Measurements from ENCODE around the gene RAB17. TPM values are rescaled to one million over a fixed set of nuclear protein-coding genes. Genes with fewer than 3 reads are reported as not detected.

Gene RAB17
- total RNA-seq, 1 experiment from 2014 or later, result not detected

DNA sequence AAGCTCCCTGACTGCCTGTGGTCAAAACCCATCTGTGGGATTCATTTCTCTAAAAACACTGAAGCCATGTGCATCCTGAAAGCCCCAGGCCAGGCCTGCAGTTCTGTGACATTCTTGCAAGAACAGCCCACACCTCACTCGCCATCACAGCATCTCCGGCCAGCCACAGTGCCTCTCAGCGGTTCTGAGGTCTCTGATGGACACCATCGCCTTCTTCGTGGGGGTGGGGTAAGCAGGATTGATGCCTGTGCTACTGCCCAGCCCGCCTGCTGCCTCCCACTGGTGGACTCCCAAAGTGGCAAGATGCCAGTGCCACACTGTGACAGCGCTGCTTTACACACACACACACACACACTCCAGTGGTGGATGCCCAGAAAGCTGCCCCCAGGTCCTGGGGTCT is 29.3 kb downstream of the RAB17 start:
- Histone ChIP-seq H3K9me3 (no peaks in the 10 kb centered on the region), H3K36me3 (no peaks in the 10 kb centered on the region), H3K27me3 (no peaks in the 10 kb centered on the region), H3K4me3 (no peak overlapping the region)
- DNase-seq, result no peak

DNA sequence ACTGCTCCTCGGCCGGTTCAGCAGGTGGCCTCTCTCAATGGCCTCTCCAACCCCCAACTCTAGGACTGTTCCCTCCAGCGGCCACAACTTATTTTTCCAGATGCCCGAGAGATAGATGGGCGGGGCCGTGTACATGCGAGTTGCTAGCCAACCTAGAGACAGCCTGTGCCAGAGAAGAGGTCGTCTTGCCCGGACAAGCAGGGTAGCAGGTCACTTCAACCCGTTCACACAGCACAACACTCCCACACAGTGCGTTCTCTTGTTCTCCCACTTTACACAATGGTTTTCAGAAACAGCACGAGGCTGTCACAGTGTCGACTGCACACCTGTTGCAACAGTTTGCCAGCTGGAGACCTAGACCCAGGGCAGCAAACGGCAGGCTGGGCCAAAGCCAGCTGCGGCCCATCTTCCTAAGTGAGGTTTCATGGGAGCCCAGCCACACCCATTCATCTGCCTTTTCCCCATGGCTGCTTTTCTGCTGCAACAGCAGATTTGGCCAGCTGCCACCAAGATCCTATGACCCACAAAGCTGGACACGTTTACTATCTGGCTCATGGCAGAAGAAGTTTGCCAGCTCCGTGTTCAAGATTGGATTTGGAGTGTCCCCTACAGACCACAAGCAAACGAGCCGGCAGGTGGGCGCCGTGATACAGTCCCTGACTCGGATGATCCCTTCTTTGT is 31.4 kb downstream of the RAB17 start:
- Histone ChIP-seq H3K4me3 (no peak overlapping the region), H3K9me3 (peaks cover 3% of the 10 kb centered on the region; the same call in 1 of the 2 replicates), H3K36me3 (no peaks in the 10 kb centered on the region), H3K27me3 (no peaks in the 10 kb centered on the region)
- peak; percentile 70 for DNase-seq

DNA sequence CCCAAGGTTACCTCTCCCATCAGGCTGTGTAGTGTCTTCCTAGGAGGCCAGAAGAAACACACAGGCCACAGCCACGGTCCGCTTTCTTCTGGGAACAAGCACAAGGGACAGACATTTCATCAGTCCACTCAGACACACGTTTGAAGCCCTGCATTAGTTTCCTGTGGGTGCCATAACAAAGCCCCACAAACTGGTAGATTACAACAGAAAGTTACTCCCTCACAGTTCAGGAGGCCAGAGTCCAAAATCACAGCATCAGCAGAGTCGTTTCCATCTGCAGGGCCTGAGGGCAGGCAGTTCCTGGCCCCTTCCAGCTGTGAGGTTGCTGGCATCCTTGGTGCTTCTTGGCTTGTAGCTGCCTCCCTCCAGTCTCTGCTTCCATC is 32.9 kb downstream of the RAB17 start:
- Histone ChIP-seq H3K4me3 (no peak overlapping the region), H3K9me3 (peaks cover 3% of the 10 kb centered on the region; the same call in 1 of the 2 replicates), H3K36me3 (no peaks in the 10 kb centered on the region), H3K27me3 (no peaks in the 10 kb centered on the region)
- no peak for DNase-seq

DNA sequence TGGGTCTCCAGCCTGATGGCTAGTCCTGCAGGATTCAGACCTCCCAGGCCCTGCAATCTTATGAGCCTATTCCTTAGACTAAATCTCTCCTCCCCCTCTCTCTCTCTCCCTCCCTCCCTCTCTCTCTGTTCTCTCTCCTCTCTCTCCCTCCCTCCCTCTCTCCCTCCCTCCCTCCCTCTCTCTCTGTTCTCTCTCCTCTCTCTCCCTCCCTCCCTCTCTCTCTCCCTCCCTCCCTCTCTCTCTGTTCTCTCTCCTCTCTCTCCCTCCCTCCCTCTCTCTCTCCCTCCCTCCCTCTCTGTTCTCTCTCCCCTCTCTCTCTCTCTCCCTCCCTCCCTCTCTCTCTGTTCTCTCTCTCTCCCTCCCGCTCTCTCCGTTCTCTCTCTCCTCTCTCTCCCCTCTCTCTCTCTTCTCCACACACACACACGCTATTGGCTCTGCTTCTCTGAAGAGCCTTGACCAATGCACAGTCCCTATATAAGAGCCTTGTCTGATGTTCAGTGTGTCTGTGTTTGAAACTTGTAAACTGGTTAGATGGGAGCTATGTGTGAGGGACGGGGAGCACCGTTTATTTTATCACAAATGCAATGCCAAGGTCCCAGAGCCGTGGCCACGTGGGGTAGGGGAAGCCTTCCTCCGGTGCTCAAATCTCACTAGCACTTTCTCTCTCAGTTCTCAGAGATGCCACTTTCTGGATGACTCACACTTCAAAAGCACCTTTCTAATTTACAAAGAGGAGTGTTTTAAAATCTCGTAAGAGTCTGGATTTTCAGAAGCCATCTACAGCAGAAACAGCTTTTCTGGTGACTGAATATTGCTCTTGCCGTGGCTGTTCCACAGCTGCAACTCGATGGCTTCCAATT is 33.5 kb downstream of the RAB17 start:
- Histone ChIP-seq H3K36me3 (no peaks in the 10 kb centered on the region), H3K9me3 (peaks cover 3% of the 10 kb centered on the region; the same call in 1 of the 2 replicates), H3K4me3 (no peak overlapping the region), H3K27me3 (no peaks in the 10 kb centered on the region)
- DNase-seq, result no peak

DNA sequence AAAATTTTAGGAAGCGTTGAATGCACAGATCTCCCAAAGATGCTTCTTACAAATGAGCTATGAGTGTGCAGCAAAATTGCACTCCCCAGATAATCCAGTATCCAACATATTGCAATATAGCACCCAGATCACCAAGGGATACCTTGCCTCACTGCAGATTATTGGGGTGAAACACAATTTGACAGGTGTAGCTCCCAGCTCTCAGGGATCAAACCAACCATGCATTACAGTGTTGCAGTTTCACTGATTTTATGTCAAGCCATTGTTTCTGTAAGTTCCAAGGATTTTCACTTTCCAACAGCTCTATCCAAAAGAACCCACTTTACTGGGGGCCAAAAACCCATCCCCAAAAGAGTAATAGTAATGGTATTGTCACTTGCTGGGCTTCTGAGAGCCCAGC is 35.0 kb downstream of the RAB17 start:
- Histone ChIP-seq H3K9me3 (peaks cover 3% of the 10 kb centered on the region; the same call in 1 of the 2 replicates), H3K27me3 (no peaks in the 10 kb centered on the region), H3K4me3 (no peak overlapping the region), H3K36me3 (no peaks in the 10 kb centered on the region)
- no peak for DNase-seq

DNA sequence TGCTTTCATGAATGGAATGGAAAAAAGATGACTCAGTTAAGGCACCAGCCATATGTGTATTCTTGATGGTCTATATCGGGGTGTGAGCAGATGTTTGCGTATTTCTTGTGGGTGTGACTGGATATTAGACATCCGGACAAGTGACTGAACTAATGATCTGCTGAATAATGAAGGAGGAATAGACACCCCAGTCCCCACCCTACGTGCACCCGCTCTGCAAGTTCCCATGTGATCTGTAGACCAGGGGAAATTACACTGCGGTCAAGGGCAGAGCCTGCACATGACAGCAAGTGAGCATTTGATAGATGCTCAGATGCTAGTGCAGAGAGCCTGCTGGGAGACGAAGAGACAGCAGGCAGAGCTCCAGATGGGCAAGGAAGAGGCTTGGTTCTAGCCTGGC is 36.6 kb downstream of the RAB17 start:
- H3K27me3 ChIP-seq, result no peaks in the 10 kb centered on the region
- no peak overlapping the region for H3K4me3 ChIP-seq
- H3K9me3 ChIP-seq, result peaks cover 3% of the 10 kb centered on the region; the same call in 1 of the 2 replicates
- DNase-seq, result no peak
- H3K36me3 ChIP-seq, result no peaks in the 10 kb centered on the region

DNA sequence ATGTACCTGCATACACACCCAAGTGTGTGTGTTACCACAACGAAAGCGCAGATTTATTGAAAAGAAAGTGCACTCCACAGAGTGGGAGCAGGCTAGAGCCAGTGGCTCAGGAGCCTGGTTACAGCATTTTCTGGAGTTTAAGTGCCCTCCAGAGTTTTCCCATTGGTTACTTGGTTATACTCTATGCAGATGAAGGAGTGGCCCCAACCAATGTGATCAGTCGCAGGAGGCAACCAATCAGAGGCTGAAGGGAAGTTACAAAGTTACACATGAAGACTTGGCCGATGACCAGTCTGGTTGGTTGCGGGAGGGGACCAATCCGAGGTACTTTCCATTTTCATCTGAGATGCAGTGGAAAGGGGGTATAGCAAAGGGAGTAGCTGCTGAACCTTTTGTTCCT is 37.6 kb downstream of the RAB17 start:
- no peak for DNase-seq
- Histone ChIP-seq H3K27me3 (no peaks in the 10 kb centered on the region), H3K9me3 (peaks cover 3% of the 10 kb centered on the region; the same call in 1 of the 2 replicates), H3K36me3 (no peaks in the 10 kb centered on the region), H3K4me3 (no peak overlapping the region)

DNA sequence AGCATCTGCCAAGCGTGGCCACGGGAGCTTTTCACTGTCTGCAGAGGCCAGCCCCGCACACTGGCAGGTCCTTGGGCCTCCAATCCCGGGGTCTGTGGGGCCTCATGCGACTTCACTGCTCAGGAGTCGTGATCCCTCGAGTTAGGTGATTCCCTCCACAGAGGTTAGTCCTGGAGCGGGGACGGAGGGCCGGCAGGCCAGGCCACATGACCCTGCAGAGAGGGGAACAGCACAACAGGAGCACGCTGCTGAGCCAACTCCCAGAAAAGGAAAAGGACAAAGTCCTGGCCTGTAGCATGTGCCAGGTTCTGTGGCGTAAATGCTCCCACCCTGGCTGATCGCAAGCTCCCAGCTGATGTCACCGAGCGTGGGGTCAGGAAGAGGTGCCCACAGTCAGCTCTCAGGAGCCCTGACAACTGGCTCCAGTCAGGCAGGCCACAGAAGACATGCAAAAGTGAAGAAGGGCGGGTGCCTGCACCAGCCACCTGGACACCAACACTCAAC is 39.4 kb downstream of the RAB17 start:
- Histone ChIP-seq H3K9me3 (peaks cover 3% of the 10 kb centered on the region; the same call in 1 of the 2 replicates), H3K27me3 (no peaks in the 10 kb centered on the region), H3K36me3 (no peaks in the 10 kb centered on the region), H3K4me3 (no peak overlapping the region)
- no peak for DNase-seq

DNA sequence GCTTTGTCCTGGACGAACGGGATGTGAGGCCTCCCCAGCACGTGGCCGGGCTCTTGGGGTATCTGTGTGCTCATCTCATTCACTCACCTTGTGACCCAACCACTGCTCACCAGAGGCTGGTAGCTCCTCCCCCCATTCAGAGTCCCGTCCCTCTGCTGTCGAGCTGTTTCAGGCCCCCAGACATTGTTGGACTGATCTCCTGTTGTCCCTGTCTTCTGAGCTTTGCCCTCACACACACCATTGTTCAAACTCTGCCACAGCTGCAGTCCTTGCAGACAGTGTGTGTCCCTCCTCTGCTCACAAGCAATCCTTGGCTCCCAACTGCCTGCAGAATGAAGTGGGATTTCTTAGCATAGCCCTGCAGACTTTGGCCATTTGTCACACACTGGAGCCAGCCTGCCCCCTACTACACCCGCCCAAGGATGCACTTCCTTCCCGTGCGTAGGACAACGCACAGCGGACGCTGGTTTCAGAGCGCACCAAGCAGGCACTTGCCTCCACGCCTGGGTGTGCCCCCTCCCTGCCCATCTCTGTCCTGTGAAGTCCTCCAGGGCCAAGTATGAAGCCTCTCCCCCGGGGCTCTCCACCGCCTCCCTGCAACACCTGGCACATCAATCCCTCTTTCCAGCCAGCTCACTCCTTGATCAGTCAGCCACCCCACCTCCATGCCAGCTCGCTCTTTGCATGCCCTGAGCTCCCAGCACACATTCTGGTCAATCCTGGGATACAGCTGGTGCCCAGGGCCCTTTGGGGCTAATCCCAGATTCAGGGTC is 40.7 kb downstream of the RAB17 start:
- Histone ChIP-seq H3K4me3 (no peak overlapping the region), H3K27me3 (no peaks in the 10 kb centered on the region), H3K36me3 (no peaks in the 10 kb centered on the region), H3K9me3 (no peaks in the 10 kb centered on the region; the same call in 1 of the 2 replicates)
- peak; percentile 34 for DNase-seq

DNA sequence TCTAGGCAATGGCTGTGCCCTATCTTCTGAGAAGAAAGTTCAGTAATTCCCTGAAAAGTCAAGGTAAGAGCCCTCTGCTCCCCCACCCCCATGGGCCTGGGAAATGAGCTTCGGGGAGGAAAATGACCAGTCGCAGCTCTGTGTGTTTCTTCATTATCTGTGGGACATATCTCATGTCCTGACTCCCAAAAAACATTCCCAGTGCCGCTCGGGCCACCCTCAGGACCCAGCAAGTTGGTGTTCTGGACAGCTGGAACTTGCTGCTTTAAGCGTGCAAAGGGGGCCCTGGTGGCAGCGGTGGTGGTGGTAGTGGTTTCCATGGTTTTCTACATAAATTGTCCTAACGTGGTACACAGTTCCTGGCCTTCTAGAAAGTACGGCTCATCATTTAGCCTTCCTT is 41.3 kb downstream of the RAB17 start:
- no peak for DNase-seq
- Histone ChIP-seq H3K4me3 (no peak overlapping the region), H3K27me3 (no peaks in the 10 kb centered on the region), H3K9me3 (no peaks in the 10 kb centered on the region; the same call in 1 of the 2 replicates), H3K36me3 (no peaks in the 10 kb centered on the region)

DNA sequence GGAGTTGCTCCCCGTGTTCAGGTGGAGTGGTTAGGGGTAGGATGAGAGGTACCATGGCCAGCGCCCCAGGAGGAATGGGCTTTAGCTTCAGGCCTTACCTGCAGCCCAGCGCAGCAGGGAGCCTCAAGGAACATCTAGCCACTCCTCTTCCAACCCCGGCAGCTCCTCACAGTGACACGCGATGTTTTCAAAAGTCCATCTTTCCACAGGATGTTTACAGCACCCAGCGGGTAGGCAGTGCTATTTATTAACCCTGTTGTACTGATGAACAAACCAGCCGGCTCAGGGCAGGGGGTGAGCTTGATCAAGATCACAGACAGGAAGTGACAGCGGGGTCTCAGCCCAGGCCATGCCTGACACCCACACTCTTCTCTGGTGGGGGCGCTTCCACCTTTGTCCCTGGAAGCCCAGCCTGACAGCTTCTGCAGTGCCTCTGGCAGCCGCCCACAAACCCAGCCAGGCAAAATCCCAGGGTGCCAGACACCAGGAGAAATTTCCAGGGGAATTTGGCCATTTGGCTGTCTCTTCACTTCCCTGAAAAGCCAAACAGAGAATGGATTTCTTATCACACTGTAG is 42.6 kb downstream of the RAB17 start:
- DNase-seq, result no peak
- no peaks in the 10 kb centered on the region for H3K9me3 ChIP-seq
- no peaks in the 10 kb centered on the region for H3K27me3 ChIP-seq
- no peak overlapping the region for H3K4me3 ChIP-seq
- H3K36me3 ChIP-seq, result no peaks in the 10 kb centered on the region

DNA sequence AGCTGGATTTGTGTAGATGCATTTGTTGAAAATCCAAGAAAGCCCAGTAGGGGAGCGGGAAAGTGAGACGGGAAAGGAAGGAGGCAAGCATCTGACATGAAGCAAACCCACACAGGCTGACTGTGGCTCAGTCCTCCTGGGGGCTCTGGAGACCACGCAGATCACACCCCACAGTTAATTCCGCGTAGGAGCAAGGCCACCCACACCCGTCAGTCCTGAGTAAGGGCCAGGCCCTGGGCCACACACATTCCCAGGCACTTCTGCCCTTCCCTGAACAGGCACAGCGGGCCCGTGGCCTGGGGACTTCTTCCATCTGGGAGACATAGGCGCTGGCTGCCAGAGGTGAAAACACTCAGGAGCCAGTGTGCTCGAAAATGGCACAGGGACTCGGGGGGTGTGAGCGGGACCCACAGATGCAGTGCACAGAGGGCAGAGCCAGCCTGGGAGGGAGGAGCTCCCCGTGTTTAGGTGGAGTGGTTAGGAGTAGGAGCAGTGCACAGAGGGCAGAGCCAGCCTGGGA is 43.6 kb downstream of the RAB17 start:
- DNase-seq, result no peak
- H3K36me3 ChIP-seq, result no peaks in the 10 kb centered on the region
- H3K4me3 ChIP-seq, result no peak overlapping the region
- no peaks in the 10 kb centered on the region for H3K9me3 ChIP-seq
- H3K27me3 ChIP-seq, result no peaks in the 10 kb centered on the region

DNA sequence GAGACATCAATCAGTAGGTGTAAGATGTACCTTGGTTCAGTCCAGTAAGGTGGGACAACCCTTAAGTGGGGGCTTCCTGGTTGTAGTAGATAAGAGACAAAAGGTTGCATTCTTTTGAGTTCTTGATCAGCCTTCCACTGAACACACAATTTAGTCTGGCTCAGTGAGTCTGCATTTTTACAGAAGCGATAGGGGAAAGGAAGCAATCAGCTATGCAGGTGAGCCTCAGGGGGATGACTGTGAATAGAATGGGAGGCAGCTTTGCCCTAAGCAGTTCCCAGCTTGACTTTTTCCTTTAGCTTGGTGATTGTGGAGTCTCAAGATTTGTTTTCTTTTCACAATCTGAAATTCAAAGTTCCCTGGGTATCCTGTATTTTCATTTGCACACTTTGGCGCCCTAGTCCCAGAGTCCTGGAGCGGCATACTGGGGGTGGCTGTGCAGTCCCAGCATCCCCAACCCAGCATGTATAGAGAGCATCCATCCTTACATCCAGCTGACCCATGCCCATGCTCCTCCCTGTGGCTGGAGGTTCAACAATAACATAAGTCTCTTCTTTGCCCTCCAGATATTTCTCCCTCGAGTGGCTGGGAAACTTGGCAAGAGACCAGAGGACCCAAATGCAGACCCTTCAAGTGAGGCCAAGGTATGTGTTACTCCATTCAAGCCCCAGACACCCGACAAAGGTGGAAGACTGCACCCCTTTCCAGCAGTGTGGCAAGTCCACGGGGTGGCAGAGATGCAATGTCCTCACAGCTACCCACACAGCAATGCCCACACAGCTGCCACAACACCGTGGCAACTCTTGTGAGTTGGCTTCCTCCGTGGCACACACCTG is 44.3 kb downstream of the RAB17 start:
- Histone ChIP-seq H3K36me3 (no peaks in the 10 kb centered on the region), H3K4me3 (no peak overlapping the region)
- DNase-seq, result no peak

DNA sequence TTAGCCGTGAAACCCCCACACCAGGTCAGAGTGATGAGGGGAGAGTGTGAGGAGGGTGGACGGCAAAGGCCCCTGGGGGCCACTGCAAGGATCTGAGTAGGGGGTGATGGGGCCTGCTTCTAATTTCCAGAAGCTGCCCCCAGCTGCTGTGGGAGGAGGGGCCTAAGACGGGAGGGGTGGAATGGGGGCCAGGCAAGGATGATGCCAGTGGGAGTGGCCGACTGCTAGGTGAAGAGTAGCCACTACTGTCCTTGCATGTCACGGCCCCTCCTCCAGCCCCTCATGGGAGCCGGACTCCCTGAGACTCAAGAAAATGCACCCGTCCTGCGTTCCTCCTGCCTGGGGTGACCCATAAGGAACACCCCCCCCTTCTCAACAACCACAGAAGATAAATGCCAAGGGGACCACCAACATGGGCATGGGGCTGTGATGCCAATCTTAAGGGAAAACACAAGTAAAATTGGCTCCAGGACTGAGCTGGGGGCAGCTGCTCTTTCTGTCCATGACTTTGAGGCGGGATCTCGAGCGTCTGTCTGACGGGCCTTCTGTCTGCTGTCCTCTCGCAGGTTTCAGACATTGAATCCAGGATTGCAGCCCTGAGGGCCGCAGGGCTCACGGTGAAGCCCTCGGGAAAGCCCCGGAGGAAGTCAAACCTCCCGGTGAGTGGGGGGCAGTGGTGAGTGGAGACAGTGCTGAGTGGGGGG is 48.4 kb downstream of the RAB17 start:
- Histone ChIP-seq H3K27me3 (no peaks in the 10 kb centered on the region), H3K36me3 (no peaks in the 10 kb centered on the region), H3K9me3 (no peaks in the 10 kb centered on the region), H3K4me3 (no peak overlapping the region)
- DNase-seq, result no peak

More for the DNA sequence above, 44.3 kb downstream of the RAB17 start:
- no peaks in the 10 kb centered on the region for H3K27me3 ChIP-seq
- no peaks in the 10 kb centered on the region for H3K9me3 ChIP-seq

DNA sequence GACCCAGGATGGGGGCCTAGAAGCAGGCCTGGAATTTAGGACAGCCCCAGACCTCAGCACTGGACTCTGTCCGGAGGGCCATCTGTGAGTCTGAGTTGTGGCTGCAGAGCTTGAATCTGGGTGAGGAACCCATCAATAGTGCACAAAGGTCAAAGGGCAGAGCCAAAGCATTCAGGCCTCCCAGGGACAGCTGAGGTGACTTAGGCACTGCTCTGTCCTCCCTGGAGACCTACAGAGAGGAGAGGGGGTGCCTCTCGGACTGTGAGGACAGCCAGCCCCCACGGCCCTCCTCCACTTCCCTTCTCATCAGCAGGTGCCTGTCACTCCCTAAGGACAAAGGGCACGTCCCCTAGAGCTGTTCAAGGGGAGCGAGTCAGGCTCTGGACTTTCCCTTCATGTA is 49.3 kb downstream of the RAB17 start:
- DNase-seq, result no peak
- Histone ChIP-seq H3K9me3 (no peaks in the 10 kb centered on the region), H3K4me3 (no peak overlapping the region), H3K36me3 (no peaks in the 10 kb centered on the region), H3K27me3 (no peaks in the 10 kb centered on the region)

Data from MG63 (cell line).